ENCODE data around the gene PPM1D. TPM values are rescaled to one million over a fixed set of nuclear protein-coding genes. Genes with fewer than 3 reads are reported as not detected.

The PPM1D gene
- total and polyA plus RNA-seq, 10 donors, result 2.7 to 19.8 (median 16.1) TPM

DNA sequence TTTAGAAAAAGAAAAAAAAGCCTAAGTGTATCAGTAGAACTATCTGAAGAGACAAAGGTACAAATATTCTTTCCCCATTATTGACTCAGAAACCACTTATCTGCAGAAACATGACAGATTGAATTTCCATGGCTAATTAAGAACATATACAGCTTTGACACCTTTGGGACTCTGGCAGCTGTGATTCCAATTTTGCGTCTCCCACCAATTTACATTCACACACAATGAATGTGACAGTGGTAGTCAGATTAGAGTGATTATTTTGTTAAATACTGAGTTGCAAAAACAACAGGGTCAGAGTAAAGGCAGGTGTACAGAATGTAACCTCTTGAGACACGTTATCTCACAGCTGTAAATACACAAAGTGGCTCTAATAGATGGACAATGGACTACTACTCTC, 5.3 kb upstream of the PPM1D start:
- 96 to 99% (median 97%) methylated on average over 2 of the region's 2 CpGs for WGBS, 5 donors
- H3K36me3 ChIP-seq, result no peaks in the 10 kb centered on the region
- TF ChIP-seq POLR2A (IDR thresholded peaks at IDR 0.05), result no peak
- no peak for TF ChIP-seq POLR2AphosphoS5 (IDR thresholded peaks at IDR 0.05)
- TF ChIP-seq, protein P1, sequence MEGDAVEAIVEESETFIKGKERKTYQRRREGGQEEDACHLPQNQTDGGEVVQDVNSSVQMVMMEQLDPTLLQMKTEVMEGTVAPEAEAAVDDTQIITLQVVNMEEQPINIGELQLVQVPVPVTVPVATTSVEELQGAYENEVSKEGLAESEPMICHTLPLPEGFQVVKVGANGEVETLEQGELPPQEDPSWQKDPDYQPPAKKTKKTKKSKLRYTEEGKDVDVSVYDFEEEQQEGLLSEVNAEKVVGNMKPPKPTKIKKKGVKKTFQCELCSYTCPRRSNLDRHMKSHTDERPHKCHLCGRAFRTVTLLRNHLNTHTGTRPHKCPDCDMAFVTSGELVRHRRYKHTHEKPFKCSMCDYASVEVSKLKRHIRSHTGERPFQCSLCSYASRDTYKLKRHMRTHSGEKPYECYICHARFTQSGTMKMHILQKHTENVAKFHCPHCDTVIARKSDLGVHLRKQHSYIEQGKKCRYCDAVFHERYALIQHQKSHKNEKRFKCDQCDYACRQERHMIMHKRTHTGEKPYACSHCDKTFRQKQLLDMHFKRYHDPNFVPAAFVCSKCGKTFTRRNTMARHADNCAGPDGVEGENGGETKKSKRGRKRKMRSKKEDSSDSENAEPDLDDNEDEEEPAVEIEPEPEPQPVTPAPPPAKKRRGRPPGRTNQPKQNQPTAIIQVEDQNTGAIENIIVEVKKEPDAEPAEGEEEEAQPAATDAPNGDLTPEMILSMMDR (IDR thresholded peaks at IDR 0.05 in 8 of 11, conservative IDR thresholded peaks at IDR 0.05 in 3 of 11), result no peak
- H3K9me3 ChIP-seq, result no peaks in the 10 kb centered on the region
- no peak for DNase-seq
- peaks cover 11 to 22% (median 17%) of the 10 kb centered on the region in 6 donors for H3K4me1 ChIP-seq
- H3K27ac ChIP-seq, result no peak overlapping the region
- intact Hi-C loops (cut with DNase I; ENCODE audit: low total_unique reads), result no loop called here
- H3K27me3 ChIP-seq (replicated peaks in 1 of 7), result peaks cover 0 to under 1% (median 0%) of the 10 kb centered on the region in 7 donors
- H3K4me3 ChIP-seq, result no peak overlapping the region

DNA sequence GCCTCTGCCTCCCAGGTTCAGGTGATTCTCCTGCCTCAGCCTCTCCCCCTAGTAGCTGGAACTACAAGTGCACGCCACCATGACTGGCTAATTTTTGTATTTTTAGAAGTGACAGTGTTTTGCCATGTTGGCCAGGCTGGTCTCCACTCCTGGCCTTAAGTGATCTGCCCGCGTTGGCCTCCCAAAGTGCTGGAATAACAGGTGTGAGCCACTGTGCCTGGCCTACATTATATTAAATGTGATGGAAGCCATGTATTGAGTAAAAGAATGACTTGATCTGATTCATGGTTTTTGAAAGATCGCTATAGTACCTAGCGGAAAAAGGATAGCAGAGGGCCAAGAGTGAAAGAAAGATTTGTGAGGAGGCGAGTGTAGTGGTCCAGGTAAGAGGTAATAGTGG, 2.7 kb upstream of the PPM1D start:
- 93 to 97% (median 97%) methylated on average over 6 of the region's 6 CpGs for WGBS, 5 donors
- DNase-seq, result no peak

DNA sequence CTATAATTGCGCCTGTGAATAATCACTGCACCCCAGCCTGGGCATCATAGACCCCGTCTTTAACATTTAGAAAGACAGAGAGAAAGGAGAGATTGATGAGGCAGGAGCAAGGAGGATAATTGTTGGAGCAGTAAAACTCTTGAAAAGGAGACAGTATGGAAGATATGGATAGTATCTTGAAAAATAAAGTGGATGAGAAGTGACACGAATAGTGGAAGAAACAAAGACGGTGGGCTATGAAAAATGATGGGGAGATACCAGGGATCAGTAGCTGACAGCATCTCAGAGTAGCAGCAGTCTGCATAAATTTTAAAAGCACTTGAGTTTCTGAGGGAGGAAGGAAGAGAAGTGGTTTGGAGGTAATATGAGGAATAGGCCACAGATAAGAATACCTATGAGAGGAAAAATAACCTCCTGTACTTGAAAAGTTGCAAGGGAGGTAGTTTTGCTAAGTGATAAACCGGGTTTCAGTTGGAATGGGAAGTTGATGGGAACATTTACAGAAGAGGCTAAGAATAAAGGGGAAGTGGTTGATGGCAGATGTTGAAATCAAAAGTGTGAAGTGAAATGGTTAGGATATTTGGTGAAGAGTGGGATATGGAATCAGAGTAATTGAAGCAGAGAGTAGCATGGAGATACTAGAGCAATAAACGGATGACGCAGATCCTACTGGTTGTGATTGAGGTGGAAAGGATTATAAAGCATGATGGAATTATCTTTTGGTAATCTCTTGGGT, 1.8 kb upstream of the PPM1D start:
- intact Hi-C loops (cut with DNase I; ENCODE audit: low total_unique reads), result no loop called here
- Histone ChIP-seq H3K9me3 (no peaks in the 10 kb centered on the region), H3K4me1 (peaks cover 12 to 46% (median 31%) of the 10 kb centered on the region in 6 donors), H3K27ac (peak overlapping the region in 5 of 8 donors; percentile 93 to 99 (median 97)), H3K4me3 (no peak overlapping the region), H3K27me3 (replicated peaks in 1 of 7) (no peaks in the 10 kb centered on the region), H3K36me3 (no peaks in the 10 kb centered on the region)
- TF ChIP-seq, protein P1 (IDR thresholded peaks at IDR 0.05 in 8 of 11, conservative IDR thresholded peaks at IDR 0.05 in 3 of 11), result no peak
- TF ChIP-seq POLR2AphosphoS5 (IDR thresholded peaks at IDR 0.05) (no peak), POLR2A (IDR thresholded peaks at IDR 0.05) (no peak)
- WGBS, 5 donors, result 44 to 59% (median 57%) methylated on average over 7 of the region's 7 CpGs
- DNase-seq, result no peak

More for the DNA sequence above, 2.7 kb upstream of the PPM1D start:
- Histone ChIP-seq H3K36me3 (no peaks in the 10 kb centered on the region), H3K4me1 (peaks cover 11 to 38% (median 22%) of the 10 kb centered on the region in 6 donors), H3K27me3 (replicated peaks in 1 of 7) (no peaks in the 10 kb centered on the region), H3K4me3 (no peak overlapping the region), H3K27ac (no peak overlapping the region), H3K9me3 (no peaks in the 10 kb centered on the region)
- intact Hi-C loops (cut with DNase I; ENCODE audit: low total_unique reads), result no loop called here
- TF ChIP-seq, protein P1 (IDR thresholded peaks at IDR 0.05 in 8 of 11, conservative IDR thresholded peaks at IDR 0.05 in 3 of 11), result no peak
- TF ChIP-seq POLR2A (IDR thresholded peaks at IDR 0.05), result no peak
- no peak for TF ChIP-seq POLR2AphosphoS5 (IDR thresholded peaks at IDR 0.05)

DNA sequence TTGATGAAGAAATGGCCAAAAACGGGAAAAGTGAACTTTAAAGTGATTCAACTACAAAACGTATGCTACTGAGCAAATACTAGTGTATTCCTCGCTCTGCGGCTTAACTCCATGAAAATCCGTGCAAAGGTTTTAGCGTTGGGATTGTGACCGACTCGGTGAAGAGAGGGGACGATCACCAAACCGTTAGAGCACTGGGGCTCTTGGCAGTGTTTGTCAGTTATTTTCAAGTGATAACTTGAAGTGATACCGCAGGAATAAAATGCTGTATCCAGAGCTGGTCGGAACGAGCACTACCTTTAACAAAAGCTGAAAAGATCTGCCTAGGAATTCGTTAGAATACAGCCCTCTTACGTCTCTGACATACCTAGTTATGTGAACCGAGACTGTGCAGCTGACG, 773 bp upstream of the PPM1D start:
- Histone ChIP-seq H3K27ac (peak overlapping the region; percentile 81 to 99 (median 97)), H3K36me3 (no peaks in the 10 kb centered on the region), H3K27me3 (replicated peaks in 1 of 7) (no peaks in the 10 kb centered on the region), H3K9me3 (no peaks in the 10 kb centered on the region), H3K4me3 (peak overlapping the region; percentile 58 to 98 (median 86)), H3K4me1 (peaks cover 22 to 57% (median 42%) of the 10 kb centered on the region in 6 donors)
- WGBS, 5 donors, result 3 to 5% (median 3%) methylated on average over 17 of the region's 17 CpGs
- no peak for DNase-seq
- TF ChIP-seq POLR2A (IDR thresholded peaks at IDR 0.05) (no peak), POLR2AphosphoS5 (IDR thresholded peaks at IDR 0.05) (no peak)
- TF ChIP-seq, protein P1 (IDR thresholded peaks at IDR 0.05 in 8 of 11, conservative IDR thresholded peaks at IDR 0.05 in 3 of 11), result no peak
- intact Hi-C loops (cut with DNase I; ENCODE audit: low total_unique reads), result no loop called here
